Measurements from ENCODE around the gene SLC25A34.

SLC25A34 gene

DNA sequence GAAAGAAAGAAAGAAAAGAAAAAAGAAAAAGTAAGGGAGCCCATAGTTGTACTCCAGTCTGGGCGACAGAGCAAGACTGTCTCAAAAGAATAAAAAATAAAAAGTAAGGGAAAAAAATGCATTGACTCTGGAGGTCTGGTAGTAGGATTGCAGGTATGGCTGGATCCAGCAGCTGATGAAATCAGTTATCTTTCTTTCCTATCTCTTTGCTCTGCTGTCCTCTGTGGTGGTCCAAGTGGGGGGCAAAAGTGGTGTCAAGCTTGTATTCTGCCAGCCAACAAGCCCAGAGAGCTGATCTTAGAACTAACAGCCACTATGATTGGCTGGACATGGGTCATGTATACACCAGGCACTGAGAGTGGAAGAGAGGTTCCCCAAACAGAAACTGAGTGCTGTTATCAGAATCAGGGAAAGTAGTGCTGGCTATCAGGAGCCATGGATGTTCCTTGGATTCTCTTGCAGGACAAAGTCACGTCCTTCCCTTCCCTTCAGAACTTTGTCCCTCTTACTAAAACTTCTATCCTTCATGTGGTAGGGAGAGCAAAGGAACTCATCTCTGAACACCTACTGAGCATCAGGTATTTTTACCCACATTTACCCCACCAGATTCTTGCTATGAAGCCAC is 19.1 kb downstream of the SLC25A34 start:
- no peak for DNase-seq

DNA sequence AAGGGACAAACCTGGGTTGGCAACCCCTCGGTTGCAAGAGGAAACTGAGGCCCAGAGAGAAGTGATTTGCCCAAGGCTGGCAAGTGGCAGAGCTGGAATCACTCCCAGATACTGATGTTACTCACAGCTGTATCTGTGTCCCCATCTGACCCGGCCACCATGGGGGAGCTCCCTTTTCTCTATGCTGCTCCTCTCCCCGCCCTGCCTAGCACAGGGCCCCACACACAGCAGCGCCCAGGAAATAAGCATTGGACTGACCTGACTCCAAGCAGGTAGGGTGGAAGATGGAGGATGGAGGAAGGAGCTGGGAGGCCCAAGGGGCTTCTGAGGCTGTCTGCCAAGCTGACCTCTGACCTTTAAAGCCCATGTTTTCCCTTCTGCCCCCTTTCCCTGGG is 19.6 kb downstream of the SLC25A34 start:
- no peak for DNase-seq

DNA sequence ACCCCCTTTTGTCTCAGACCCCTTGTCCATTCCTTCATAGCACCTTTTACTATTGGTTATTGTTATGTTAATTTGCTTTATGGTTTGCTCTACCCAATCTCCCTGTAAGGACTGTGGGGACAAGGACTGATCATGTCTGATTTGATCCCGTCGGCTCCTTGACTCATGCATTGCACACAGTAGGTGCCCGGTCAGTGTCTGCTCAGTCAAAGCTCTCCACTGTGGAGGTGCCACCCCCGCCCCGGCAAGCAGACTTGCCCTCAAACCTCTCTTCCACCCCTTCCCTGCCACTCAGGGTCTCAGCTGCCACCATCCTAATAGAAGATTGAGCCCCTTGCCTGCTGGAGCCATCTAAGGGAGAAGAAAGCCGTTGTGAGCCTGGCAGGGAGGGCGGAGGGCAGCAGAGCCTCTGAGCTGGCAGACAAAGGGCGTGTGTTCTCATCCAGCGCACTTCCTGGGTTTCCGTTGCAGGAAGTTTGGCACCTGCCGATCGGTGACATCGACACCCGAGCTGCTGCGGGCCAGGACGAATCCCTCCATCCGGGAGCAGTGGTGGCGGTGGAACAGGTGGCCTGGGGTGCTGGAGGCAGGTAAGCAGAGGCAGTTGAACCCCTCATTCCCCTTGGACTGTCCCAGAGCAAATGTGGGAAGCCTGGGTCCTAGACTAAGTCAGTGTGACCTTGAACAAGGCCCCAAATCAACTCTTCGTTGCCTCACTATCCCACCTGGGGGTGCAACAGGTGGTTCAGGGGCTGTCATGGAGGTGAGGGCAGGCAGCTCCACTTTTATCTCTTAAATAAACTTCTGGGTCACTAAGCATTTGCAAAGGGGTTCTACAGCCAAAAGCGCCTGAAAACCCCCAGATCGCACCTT is 20.3 kb downstream of the SLC25A34 start:
- peak; percentile 72 for DNase-seq

DNA sequence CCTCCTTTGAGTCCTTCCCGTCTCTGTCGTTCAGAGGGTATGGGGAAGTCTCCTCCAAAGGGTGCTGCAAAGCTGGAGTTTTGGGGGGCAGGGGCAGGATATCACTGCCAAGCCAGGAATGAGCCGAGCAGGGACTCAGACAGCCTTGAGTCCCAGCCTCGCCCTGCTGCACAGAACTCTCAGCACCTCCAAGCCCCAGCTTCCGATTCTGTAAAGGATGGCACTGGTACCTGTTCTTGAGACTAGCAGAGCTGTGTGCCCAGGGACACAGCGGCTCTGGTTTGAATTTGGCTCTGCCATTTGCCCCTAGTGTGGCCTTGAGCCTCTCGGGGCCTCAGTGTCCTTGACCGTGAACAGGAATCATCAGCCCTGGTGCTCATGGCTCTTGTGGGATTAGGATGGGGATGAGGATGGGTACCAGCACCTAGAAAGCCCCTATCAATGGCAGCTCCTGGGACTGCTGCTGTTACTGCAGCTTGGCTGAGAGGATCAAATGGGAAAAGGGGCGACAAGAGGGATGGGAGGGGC is 21.0 kb downstream of the SLC25A34 start:
- no peak for DNase-seq

DNA sequence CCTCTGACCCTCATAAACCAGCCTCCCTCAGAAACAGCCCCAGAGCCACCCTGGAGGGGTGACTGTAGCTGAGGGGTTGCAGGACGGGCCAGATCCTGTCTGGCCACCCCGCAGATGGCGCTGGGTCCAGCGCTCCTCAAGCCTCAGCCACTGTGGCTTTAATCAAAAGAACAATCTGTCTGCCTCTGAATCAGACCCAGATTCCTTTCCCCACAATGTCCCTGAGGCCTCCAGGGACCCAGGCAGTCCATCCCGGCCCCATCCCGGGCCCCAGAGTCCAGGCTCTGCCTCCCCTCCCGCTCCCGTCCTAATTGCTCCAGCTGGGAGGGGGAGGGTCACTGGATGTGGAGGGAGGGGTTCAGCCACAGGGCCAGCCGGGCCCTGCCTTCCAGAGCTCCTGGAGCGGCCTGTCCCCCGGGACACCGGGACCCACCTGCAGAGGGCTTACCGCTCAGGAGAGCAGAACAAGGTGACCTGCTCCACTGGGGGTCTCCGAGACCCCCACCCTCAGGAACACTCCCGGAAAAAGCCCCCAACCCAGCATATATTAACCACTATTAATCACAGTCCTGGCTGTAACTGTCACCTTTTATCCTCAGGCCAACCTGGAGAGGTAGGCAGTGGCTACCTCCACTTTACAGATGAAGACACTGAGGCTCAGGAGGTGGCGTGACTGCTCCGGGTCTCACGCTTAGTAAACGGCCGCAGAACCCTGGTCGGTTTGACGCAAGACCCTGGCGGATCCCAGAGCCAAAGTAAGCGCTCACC is 21.7 kb downstream of the SLC25A34 start:
- no peak for DNase-seq

DNA sequence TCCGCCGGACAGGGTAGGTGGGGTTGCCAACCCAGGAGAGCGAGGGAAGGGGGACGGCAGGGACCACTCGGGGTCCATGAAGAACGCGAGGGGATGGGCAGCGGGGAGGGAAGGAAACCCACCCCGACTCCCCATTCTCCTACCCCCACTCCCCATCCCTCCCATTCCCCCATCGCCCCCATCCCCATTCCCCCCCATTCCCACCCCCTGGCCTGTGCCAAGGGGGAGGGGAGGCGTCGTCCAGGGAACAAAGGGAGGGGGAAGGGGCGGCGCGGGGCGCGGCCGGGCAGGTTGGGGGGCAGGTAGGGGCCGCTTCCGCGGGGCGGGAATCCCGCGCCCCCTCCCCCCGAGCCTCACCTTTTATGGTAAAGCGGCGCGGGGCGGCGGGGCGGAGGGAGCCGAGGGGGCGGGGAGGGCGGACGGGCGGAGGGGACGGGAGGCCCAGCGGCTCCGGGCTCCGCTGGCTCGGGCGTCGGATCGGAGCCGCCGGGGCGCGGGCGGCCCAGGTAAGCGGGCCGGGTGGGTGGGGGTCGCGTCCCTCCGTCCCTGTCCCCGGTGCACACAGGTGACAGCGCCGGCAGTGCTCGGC is 22.4 kb downstream of the SLC25A34 start, which contains the start of gene FBLIM1:
Gene FBLIM1 (plus strand): TSS at position 453 of the 589 bp plus-strand sequence. CDS start 6,189 bp downstream, outside the sequence.
- no peak for DNase-seq

DNA sequence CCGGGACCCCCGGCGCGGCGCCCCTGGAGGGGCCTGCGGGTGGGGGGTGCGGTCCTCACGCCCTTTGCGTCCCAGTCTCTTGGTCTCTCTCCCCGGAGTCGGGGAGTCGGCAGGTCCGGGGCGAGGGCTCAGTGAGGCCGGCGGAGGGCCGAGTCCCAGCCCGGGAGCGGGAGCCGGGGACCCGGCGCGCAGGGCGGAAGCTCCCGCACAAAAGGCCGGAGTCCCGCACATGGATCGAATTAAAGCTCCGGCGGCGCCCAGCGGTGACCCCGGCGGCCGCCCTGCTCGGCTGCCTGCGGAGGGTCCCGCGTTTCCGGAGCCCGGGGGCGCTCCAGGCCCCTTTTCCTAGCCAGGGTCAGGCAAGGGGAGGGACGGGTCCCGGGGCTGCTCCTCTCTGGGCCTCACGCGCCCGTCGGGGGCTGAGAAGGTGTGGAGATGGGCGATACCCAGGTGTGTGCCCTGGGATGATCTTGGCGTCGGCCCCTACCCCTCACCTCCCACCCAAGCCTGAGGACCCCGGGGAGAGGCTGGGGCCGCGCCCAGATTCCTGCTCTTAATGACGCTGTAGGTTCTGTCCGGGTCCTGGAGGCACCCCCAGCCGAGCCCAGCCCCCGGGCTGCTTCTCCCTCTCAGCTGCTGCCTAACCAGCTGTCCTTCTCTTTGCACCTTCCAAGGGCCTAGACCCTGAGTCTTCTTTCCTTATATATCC is 23.0 kb downstream of the SLC25A34 start:
- no peak for DNase-seq

DNA sequence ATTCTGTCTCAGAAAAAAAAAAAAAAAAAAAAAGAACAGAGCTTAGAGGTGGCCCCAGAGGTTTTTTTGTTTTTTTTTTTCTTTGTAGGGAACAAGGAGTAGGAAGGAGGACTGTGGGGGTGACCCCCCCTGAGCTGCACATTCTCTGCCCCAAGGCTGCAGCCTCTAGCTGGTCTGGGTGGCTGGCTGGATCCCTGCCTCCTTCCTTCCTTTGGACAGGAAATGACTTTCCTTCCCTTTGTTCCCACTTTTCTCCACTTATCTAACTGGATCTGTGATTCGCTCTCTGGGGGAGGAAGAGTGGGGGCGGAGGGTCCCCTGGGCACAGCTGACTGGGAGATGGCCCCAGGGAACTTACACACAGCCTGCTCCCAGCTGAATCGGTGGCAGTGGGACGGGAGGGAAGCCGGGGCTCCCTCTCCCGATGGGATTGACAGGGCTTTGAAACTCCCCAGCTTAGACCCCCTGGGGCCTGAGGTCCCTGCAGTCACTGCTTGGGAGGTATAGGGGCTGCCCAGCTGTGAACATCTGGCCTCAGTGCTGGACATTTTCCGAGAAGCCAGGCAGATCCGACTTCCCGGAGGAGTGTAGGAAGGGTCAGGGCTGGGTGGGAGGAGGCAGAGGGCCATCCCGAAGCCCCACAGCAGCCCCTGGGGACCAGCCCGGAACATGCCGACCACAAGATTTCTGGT is 24.6 kb downstream of the SLC25A34 start:
- DNase-seq, result no peak

DNA sequence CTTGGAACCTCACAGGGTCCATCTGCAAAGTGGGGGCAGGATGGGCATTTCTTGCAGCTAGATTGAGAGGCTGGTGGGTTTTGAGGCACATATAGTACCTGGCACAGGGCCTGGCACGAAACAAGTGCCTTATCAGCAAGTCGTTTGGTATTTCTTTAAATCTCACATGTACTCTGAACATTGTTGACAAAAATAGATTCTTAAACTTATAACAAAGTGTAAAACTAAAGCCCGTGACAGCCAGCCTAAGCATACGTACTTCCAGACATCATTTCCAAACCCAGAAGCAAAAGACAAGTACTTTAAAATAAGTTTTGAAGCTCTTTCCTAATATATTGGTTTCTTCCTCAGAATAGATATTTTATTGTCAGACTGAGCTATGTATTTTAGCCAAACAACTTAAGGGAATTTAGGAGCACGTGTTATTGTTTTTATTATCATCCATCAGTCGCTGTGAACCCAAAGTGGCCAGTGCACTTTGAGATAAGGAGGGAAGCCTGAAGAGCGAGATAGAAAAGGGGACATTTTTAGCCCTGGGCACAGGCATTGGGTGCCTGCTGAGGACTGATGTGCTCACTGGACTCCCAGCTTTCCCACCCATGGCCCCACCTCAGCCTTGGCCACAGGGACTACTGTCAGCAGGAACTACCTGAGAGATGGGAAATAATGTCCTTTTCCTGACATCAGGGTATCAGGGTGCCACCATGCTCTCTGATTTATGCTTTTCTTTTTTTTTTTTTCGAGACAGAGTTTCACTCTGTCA is 25.5 kb downstream of the SLC25A34 start:
- DNase-seq, result no peak

DNA sequence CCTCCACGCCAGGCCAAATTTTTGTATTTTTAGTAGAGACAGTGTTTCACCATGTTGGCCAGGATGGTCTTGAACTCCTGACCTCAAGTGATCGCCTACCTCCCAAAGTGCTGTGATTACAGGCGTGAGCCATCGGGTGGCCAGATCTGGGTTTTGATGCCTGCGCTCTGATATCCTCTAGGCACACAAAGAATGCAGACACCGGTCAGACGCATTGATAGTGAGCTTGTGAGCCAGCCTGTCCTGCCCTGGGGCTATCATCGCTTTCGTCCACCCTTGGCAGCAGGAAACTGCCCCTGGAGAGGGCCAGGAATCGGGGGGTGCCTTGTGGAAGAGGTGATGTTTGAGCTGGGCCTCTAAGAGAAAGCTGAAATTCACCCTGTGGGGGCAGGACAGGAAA is 26.5 kb downstream of the SLC25A34 start:
- DNase-seq, result no peak

DNA sequence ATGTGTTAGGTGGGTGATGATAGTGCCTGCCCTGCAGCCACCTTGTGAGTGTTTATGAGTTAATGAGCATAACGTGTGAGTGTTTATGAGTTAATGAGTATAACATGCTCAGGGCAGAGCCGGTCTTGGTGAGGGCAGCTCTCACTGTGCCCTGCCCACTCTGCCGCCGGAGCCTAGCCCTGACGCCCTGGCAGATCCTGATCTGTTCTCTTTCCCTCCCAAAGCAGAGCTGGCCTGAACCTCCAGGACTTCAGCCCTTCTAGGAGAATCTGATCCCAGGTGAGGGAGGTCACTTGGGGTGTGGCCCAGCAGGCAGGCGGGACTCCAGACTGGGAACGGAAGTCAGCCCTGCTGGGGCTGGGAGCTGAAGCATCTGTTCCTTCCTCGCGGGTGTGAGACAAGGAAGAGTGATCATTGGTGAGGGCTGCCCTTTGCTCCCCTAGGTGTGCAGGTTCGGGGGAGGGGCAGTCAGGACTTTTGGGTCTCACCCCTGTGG is 28.3 kb downstream of the SLC25A34 start:
- DNase-seq, result no peak

DNA sequence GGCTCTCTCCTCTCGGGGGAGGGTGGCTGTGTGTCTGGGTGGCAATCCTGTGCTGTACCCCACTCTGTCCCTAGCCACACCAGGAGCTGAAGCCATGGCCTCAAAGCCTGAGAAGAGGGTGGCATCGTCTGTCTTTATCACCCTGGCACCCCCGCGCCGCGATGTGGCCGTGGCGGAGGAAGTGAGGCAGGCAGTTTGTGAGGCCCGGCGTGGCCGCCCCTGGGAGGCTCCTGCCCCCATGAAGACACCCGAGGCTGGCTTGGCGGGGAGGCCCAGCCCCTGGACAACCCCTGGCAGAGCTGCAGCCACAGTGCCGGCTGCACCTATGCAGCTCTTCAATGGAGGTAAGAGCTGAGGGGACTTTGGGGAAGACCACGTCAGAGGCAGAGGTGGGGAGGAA is 28.8 kb downstream of the SLC25A34 start:
- DNase-seq, result no peak

DNA sequence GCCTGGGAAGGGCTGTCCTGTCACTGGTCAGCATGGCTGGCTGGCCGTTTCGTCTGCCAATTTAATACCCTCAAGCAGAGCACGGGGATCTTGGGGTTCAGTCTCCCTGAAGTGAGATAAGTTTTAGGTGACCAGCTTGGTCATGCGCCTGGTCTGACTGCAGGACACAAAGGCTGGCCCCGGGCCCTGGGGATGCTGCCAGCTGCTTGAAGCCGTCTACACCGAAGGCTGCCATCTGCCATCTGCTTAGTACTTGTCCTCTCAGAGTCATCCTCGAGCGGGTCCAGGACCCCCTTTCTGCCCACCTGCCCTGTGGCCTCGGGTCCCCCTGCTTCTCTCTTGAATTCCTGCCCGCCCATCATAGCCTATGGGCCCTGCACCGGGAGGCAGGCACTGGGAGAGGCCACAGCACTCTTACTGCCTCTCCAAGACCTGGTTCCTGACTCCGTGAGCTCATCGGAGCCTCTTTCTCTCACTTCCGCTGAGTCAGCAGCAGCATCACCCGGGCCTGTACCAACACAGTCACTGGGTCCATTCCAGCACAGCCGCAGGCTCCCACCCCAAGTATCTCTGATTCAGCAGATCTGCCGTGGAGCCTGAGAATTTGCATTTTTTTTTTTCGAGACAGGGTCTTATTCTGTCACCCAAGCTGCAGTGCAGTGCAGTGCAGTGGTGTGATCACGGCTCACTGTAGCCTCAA is 29.6 kb downstream of the SLC25A34 start:
- no peak for DNase-seq

DNA sequence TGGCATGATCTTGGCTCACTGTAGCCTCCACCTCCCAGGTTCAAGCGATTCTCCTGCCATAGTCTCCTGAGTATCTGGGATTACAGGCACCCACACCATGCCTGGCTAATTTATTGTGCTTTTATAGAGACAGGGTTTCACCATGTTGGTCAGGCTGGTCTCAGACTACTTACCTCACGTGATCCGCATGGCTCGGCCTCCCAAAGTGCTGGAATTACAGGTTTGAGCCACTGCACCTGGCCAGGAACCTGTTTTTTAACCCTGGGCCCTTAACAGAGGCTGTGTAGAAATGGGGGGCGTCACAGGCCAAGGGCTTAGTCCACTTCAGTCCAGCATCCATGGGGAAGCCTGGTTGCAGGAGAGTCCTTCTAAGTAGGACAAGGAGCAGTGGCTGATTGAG is 31.9 kb downstream of the SLC25A34 start:
- DNase-seq, result no peak

DNA sequence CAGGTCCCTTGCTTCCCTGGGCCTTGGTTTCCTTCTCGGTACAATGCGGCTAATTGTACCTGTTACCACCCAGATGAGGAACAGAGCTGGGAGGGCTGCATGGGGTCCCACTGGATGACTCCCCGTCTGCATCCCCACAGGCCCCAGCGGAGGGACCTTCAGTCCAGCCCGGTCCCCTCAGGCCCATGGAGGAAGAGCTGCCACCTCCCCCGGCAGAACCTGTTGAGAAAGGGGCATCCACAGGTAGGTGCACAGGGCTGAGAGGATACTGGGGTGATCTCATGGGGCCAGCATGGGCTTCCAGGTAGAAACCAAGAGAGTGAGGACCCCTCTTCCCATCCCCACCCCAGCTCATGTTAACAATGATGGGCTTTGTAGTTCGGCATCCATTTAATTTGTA is 32.3 kb downstream of the SLC25A34 start:
- no peak for DNase-seq

DNA sequence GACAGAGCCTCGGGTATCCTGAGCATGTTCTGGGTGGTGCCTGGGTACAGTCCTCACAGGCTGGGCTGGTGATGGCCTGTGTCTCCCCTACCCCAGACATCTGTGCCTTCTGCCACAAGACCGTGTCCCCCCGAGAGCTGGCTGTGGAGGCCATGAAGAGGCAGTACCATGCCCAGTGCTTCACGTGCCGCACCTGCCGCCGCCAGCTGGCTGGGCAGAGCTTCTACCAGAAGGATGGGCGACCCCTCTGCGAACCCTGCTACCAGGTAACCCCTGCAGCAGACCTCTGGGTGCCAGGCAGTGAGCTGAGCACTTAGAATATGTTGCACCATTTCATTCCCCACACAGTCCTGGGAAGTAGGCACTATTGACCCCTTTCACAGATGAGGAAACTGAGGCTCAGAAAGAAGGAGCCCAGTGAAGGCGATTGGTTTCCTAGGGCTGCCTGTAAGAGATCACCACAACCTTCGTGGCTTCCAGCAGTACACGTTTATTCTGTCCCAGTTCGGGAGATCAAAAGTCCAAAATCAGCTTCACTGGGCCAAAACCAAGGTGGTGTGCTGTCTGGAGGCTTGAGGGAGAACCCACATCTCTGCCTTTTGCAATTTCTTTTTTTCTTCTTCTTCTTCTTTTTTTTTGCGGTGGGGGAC is 34.4 kb downstream of the SLC25A34 start:
- DNase-seq, result no peak

DNA sequence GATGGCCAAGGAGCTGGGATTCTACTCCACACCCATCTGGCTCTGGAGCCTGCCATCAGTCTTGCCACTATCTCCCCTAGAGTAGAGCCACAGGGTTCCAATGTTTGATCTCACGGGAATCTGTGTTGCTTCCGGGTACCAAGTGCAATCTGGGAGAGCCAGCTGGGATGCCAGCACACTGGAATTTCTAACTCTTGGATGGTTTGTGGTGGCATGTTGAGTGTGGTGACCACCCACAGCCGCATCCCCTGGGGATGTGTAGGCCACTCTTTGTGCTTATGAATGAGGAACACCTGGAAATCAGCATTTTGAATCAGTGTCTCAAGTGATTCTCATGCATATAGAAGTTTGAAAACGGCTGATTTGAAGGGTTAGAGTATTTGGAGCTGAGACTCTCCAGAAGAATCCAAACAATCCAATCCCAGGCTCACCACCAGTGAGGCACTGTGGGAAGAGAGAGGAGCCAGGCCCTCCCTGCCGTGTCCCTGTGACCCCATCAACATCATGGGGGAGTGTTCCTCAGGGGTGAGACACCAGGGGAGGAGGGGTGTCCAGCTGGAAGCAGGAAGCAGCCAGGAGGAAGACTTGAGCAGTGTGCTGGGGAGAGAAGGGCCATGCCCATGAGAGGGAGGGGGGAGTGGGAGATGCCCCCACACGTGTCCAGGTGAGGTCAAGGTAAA is 35.9 kb downstream of the SLC25A34 start:
- DNase-seq, result no peak

DNA sequence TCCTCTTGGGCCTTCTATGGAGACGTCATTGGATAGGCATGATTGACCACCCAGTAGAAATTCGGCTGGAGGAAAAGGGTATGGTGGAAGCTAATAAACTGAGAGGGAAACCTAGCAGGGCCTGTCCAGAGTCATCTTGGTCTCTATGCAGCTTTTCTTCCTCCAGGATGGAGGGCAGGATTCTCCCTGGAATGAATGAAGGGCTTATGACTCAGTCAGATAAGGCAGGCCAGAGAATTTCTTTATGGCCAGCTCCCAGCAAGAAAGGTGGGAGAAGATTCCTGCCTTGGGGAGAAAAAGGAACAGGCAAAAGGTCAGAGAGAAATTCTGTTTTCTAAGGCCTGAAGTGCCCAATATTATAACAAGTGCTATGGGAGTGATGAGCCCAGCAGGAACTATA is 39.6 kb downstream of the SLC25A34 start:
- no peak for DNase-seq
